GM21529 (cell line): Measurements from ENCODE around the gene CYP24A1.

Source experiments
- ATAC-seq: cut with Tn5 transposase; IDR thresholded peaks from one replicate; pipeline ENCODE4 v1.9.1; 2021; ENCODE audit not compliant: unreplicated experiment

The CYP24A1 gene

DNA sequence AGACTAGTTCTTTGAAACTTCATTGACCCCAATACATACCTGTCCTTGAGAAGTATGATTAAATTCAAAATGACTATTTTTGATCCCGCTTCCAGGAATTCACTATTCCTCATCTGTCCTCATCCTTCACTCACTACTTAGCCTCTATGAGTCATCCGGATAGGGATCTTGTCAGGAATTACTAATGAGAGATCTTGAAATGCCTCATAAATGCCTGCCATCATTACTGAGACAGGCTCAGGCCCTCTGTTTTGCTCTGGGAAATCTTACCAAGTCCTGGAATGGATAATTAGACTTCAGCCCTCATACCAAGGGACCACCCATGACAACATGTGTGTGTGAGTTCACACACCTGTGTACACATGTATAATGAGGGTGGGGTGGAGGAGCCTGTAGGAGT, 2.8 kb upstream of the CYP24A1 start:
- ATAC-seq, result no peak

- ATAC-seq, result no peak
These were observed 830 bp upstream of the CYP24A1 start for GRCh38 chr20:54174457-54175175.

DNA sequence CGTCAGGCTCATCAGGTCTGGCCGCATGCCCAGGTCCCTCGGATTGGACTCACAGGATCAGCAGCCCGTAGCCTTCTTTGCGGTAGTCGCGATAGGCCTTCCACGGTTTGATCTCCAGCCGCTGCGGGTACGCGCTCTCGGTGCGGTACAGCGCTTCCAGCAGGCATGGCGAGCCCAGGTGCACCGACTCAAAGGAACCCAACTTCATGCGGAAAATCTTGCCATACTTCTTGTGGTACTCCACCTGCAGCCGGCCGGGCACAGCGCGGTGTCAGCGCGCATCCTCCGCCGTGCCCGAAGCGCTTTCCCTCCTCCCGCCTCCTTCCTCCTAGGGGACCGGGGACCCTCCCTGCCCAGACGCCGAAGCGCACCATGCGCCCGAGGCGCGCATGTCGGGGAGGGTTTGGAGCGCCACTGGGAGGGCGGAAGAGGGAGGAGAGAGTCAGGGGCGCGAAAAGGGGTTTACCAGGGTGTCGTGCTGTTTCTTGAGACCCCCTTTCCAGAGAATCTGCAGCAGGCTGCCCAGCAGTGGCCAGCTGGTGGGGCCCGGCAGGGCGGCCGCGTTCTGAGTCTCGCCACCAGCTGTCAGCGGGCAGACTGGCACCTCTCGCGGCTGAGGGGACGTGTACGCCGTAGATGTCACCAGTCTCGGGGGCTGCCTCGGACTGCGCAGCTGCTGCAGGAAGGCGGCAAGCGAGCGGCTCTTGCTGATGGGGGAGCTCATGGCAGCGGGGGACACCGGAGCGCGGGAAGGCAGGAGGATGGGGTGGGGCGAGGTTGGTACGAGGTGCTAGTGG, 732 bp downstream of the CYP24A1 start:
- ATAC-seq, result no peak

- ATAC-seq, result no peak
These were observed 1.3 kb downstream of the CYP24A1 start for GRCh38 chr20:54172532-54172855.

DNA sequence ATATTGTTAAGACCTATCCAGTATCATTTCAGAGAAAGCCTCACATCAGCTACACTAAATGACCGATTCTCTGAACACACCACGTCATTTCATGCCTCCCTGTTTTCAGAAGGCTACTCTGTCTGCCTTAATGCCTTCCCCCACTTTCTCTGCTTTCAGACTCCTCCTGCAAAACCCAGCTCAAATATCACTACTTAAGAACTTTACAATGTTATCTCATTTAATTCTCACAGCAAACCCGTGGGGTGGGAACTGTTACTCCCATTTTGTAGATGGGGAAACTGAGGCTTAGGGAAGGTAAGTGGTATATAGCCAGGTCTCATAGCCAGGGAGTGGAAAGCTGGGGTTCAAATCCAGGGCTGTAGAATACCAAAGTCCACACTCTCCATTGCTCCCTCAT, 2.8 kb downstream of the CYP24A1 start:
- no peak for ATAC-seq

GRCh38 chr20:54170026-54170471, 3.7 kb downstream of the CYP24A1 start:
- no peak for ATAC-seq

- no peak for ATAC-seq
These were observed 4.6 kb downstream of the CYP24A1 start for GRCh38 chr20:54168961-54169862.

DNA sequence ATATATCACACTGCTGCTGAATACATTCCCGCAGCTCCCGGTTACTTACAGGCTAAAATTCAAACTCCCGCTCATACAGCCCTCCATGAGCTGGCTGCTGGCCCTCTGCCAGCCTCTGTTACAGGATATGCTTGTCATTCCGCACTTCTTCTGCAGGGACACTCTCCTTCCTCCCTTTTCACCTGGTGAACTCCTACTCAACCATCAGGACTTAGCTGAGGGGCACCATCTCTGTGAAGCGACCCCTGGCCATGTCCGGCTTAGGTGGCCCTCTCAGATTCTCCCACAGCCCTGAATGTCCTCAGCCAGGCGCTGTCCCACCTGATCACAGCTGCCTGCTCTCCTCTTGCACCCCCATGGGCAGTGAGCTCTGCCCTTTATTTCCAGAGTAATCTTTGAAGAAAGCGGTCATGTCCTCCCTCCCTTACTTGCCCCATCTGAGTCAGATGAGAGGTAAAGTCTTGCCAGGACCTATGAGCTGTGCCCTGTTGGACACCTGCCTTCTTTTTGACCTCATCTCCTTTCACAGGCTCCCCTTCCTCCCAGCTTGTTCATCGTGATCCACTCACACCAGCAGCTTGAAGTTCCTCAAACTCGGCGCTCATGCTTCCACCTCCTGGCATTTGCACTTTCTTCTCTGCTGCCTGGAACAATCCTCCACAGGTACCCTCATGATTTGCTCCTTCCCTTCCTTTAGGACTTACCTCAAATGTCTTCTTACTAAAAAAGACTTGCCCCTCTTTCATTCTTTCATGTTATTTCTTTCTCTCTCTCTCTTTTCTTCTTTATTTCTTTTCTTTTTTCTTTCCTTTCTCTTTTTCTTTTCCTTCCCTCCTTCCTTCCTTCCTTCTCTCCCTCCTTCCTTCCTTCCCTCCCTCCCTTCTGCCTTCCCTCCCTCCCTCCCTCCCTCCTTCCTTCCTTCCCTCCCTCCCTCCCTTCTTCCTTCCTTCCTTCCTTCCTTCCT, 5.6 kb downstream of the CYP24A1 start:
- ATAC-seq, result no peak

- ATAC-seq, result no peak
These were observed 6.7 kb downstream of the CYP24A1 start for GRCh38 chr20:54166987-54167662.

DNA sequence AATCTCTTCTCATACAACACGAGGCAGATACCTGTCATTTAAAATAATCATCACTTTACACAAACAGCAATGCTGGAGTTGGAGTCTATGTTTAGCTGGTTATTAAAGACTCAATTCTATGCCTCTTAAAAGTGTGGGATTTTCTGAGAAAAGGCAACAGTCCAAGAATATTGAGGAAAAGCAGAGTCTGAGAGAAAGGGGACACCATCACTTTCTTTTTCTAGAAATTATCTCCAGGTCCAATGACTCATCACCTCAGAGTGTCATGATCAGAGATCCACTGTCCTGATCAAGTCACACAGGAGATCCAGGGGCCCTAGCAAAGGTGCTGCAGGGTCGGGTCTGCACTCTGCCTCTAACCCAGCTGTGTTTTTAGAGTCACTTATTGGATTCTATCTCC, 8.0 kb downstream of the CYP24A1 start:
- ATAC-seq, result no peak

GRCh38 chr20:54165014-54165413, 8.8 kb downstream of the CYP24A1 start:
- ATAC-seq, result no peak

DNA sequence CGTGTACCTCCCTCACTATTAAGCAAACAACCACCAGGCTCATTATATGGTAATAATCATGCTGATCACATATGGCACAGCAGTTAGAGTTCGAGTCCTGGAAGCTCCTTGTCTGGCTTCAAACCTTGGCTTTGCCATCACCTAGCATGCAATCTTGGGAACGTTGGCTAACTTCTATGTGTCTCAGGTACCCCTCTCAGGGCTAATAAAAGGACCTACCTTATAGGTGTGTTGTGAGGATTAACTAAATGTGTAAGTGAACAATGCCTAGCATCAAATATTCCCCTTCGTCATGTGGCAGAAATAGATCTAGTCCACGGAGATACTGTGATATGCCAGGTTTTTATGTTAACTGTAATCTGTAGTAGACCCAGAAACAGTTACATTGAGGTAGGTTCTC, 10.4 kb downstream of the CYP24A1 start:
- no peak for ATAC-seq

DNA sequence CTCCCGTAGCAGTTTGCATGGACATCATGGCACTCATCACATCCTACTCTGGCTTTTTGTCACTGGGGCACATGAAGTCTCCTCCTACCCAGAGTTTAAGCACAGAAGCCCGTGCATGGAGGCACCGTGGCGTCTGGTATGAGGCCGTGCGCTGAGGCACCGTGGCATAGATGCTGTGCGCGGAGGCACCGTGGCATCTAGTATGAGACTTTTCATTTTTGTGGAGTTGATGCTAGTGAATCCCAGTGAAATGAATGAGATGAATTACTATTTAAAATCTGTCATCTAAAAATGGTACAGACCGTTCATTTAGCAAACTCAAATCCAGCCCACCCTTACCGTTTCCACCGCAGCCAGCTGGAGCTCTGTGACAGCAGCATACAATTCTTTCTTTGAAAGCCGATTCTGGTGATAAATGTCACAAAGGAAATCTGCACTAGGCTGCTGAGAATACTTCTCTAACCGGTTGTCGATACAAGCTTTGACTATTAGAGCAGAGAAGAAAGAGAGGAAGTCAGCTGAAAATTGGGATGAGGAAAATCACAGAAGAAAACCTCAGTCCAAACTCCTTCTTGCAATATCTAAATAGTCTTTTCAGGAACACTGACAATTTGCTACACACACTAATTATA, 11.3 kb downstream of the CYP24A1 start:
- no peak for ATAC-seq

DNA sequence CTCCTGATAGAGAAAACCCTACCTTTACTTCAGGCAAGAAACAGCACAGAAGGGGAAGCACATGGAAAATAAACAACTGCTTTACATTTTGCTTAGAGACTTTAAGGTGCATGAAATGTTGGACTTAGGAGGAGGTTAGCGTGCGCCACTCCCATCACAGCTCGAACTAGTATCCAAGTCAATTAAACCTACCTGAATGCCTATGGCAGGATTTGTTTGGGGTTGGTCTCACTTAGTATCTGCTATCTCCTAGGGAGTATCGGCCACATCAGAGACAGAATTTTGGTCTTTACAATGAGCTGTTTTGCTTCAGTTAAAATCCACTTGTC, 12.0 kb downstream of the CYP24A1 start:
- no peak for ATAC-seq

GRCh38 chr20:54161008-54161820, 12.6 kb downstream of the CYP24A1 start:
- ATAC-seq, result no peak

GRCh38 chr20:54160065-54161007, 13.4 kb downstream of the CYP24A1 start:
- ATAC-seq, result no peak

DNA sequence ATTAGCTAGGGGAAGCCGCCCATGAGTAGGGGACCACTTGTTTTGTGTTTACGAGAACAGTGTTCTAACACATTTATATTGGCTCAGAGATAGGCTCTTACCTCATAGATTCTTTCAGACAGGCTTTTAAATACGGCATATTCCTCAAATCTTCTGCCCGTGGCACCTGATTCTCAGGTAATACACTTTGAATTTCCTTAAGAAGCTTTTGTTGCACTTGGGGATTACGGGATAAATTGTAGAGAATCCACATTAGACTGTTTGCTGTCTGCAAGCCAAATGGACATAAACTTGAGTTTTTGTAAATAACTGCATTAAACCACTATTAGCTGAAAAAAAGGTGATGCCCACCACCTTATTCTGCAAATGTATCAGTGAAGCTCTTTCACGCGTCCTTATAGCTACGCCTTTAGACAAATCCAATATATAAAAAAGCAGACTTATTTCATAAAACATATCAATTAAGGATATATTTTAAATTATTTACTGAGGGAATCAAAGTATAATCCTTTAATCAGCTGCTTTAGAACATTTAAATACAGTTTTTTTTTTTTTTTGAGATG, 14.8 kb downstream of the CYP24A1 start:
- no peak for ATAC-seq
